NCI-H2227 treated with DMSO at 0.1 percent for 48 hours (cell line): ENCODE results near the gene ZNF362.
"Not testable (repeated sequence)": the region's sequence is repeated elsewhere in the genome, so short reads cannot be mapped to it uniquely, and the experiment has no call there.

ENCODE experiments used
- DNase-seq: peaks from one replicate; lab custom pipeline; 2025; lab: John Stamatoyannopoulos, UW

The ZNF362 gene

GRCh38 chr1:33287317-33287716 lies 31.0 kb downstream of the ZNF362 start:
- DNase-seq = no peak

GRCh38 chr1:33288976-33289857 lies 32.9 kb downstream of the ZNF362 start:
- DNase-seq = no peak

DNA sequence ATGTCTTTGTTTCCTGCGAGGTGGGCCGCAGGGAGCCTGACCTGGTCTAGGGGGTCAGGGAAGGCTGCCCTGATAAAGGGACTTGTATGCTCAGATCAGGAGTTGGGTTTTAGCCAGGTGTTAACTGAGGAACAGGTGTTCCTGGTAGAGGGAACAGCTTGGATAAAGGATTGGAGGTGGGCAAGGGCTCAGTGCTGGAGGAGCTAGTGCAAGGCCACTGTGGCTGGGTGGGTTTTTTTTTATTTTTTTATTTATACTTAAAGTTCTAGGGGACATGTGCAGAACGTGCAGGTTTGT lies 33.5 kb downstream of the ZNF362 start:
- no peak for DNase-seq

DNA sequence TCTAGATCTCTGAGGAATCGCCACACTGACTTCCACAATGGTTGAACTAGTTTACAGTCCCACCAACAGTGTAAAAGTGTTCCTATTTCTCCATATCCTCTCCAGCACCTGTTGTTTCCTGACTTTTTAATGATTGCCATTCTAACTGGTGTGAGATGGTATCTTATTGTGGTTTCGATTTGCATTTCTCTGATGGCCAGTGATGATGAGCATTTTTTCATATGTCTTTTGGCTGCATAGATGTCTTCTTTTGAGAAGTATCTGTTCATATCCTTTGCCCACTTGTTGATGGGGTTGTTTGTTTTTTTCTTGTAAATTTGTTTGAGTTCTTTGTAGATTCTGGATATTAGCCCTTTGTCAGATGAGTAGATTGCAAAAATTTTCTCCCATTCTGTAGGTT lies 34.3 kb downstream of the ZNF362 start:
- not testable (repeated sequence) for DNase-seq

GRCh38 chr1:33292726-33293340 lies 36.5 kb downstream of the ZNF362 start:
- no peak for DNase-seq

DNA sequence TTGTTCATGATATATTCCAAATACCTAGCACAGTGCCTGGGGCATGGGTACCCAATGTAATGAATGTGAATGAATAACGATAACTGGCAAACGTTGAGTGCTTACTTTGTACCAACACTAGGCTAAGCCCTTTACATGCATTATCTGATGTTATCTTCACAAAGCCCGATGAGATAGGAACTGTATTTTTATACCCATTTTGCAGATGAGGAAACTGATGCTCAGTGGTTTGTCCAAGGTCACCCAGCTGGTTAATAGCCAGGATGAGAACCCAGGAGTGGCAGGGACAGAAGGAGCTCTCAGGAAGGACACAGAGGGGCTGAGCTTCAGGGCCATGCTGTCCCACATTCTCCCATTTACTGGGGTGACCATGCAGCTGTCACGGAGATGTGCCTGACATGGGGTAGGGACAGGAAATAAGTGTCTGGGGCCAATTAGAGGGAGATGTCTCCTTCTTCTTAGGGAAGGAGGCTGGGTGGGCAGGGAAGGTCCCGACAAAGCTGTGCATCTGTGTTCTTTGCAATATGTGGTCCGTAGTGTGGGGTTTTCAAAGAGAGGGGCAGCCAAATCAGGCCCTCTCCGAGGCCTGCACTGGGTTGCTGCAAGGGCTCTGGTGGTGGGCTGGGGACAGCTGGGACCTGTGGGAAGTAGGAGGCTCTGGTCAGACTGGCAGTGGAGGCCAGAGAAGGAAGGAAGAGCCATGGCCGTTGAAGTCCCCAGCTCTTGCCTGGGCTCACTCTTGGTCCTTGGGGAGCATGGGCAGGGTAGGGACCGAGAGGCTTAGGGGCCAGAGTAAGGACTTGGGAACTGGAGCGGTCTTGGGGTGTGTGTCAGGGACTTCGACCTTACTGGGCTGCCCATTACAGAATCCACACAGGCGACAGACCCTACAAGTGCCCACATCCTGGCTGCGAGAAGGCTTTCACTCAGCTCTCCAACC lies 38.0 kb downstream of the ZNF362 start:
- DNase-seq = no peak

- no peak for DNase-seq
These were observed 38.7 kb downstream of the ZNF362 start for GRCh38 chr1:33295023-33295422.

DNA sequence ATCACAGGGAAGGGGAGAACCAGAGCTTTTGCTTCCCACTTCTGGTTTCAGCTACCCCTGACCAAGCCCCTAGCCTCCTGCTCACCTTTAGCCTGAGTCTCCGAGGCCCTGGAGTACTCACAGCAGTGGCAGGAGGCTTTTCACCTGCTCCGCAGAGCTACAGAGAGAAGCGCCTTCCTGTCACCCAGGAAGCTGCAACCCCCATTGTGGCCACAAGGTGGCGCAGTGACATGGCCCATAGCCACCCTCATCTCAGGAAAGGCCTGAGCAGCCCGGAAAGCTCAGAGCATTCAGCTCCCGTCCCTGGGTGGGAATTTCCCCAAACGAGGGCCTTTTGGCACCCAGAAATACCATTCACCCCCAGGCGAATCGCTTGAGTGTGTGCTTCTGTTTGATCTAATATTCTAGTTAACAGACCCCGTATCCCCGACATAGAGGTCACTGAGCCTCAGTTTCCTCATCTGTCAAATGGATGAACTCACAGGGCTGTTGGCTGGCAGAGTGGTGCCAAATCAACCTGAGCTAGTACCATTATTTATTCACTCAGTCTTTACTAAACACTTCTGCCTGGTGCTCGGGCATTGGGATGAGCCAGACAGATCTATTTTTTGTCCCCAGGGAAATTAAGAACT lies 39.3 kb downstream of the ZNF362 start:
- DNase-seq = peak; percentile 66

DNA sequence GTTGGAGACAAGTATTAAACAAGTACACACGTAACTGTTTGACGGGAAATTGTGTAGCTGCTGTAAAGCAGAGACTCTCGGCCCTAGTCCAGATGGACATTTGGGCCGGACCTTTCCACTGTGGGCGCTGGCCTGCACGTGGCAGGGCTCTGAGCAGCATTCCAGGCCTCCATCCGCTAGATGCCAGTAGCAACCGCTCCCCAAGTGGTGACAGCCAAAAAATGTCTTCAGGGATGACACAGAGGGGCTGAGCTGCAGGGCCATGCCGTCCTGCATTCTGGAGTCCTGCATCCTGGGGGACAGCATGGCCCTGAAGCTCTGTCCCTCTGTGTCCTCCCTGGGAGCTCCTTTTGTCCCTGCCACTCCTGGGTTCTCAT lies 39.8 kb downstream of the ZNF362 start:
- DNase-seq = no peak

DNA sequence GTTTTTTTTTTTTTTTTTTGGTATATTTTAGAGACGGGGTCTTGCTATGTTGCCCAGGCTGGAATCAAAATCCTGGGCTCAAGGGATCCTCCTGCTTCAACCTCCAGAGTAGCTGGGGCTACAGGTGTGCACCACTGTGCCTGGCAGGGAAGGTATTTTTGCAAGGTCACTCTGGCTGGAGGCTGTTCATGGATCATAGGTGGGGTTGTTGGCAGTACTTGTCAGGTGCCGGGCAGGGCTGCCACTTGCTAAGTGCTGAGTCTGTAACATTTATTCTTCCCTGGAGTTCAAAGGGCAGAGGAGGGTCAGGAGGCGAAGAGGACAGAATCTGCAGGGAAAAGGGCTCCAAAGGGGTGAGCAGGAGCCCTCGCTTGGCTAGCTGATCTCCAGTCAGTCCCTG lies 40.5 kb downstream of the ZNF362 start:
- no peak for DNase-seq

DNA sequence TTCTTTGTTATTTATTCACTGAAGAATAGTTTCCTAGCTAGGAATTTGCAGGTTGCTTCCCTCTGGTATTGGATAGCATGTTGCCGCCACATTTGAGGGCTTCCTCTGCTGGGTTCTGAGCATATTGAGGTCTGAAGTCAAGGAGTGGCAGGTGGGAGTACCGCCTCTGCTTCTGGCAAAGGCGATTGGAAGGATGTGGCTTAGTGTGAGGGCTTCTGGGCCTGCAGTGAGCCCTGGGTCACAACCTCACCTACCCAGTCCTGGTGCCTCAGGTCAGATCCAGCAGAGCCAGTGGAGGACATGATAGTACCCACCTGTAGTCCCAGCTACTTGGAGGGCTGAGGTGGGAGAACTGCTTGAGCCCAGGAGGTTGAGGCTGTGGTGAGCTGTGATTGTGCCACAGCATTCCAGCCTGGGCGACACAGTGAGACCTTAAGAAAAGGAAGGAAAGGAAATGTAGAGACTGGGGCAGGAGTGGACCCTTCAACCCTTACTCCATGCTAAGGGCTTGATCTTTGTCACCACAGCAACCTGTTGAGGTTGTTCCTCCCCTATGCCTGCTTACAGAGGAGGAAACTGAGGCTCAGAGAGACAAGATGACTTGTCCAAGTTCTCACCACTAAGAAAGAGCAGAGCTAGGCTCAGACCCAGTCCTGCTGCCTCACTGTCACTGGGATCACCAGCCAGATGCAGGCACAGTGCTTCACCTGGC lies 41.8 kb downstream of the ZNF362 start:
- DNase-seq = no peak

- DNase-seq = peak; percentile 22
These were observed 42.5 kb downstream of the ZNF362 start for GRCh38 chr1:33298623-33299277.

- DNase-seq = no peak
These were observed 43.3 kb downstream of the ZNF362 start for GRCh38 chr1:33299461-33300155.

- DNase-seq = no peak
These were observed 44.4 kb downstream of the ZNF362 start for GRCh38 chr1:33300673-33301072.

DNA sequence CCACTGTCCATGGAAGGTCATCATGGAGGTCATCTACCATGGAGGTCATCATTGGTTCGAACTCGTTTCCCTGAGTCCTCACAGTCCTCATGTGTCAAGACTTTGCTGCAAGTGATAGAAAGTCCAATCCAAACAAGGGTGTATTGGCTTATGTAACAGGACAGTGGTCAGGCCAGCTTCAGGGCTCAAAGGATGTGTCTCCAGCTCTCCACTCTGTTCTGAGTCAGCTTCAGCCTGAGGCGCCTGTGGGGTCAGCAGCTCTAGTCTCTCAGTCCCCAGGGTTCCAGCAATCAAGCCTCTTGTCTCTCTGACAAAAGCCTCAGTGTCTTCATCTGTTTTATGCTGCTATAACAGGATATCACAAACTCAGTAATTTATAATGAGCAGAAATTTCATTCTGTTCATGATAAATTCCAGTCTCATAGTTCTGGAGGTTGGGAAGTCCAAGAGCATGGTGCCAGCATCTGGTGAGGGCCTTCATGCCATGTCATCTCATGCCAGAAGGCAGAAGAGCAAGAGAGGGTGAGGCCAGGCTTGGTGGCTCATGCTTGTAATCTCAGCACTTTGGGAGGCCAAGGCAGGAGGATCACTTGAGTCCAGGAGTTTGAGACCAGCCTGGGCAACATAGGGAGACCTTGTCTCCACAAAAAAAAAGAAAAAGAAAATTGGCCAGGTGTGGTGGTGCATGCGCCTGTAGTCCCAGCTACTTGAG lies 45.1 kb downstream of the ZNF362 start:
- no peak for DNase-seq

DNA sequence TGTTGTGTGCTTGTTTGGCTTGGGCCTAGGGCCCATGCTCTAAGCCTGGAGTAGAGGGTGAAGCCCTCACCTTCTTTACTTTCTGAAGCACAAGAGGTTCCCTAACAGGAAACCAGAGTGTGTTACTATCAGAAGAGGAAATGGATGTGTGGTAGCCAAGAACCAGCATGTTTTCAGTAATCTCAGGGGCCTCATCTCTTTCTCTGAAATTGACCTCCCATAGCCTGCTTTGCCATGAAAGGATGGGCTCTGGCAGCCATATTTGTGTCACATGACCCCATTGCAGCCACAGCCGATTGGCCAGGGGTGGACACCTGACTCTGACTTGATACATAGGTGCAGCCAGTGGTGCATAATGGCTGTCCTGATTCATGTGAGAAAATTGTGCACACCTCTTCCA lies 46.0 kb downstream of the ZNF362 start:
- no peak for DNase-seq

DNA sequence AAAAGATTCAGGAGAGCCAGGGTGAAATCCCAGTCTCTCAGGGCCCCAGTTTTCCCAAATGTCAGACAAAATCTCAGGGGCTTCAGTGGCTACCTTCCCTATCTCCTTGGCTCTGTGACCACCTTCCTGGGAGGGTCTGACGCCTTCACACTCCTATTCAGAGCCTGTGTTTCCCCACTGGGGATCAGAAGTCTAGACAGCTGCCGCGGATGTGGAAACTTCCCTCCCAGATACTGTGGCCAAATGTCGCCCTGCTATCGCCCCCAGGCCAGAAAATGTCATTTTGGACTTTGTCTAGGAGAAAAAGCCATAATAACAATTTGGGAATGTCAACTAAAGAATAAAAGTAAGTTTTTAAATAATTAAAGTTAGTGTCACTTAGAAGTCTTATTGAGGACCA lies 48.7 kb downstream of the ZNF362 start:
- DNase-seq = no peak

- DNase-seq = no peak
These were observed 49.7 kb downstream of the ZNF362 start for GRCh38 chr1:33305816-33306652.
